ENCODE measurements around the gene DACH1.

Gene DACH1

GRCh38 chr13:71488201-71488600, 378.8 kb downstream of the DACH1 start:
- Histone ChIP-seq H2AFZ (ENCODE audit: low read depth) (no peak overlapping the region), H3K79me2 (ENCODE audit: insufficient read depth, low read depth) (no peaks in the 10 kb centered on the region), H4K20me1 (ENCODE audit: insufficient read depth) (no peaks in the 10 kb centered on the region), H3K4me1 (ENCODE audit: low read depth, poor library complexity, severe bottlenecking) (no peaks in the 10 kb centered on the region), H3K9ac (no peak overlapping the region), H3K27ac (no peak overlapping the region), H3K4me2 (no peak overlapping the region), H3K36me3 (ENCODE audit: insufficient read depth) (no peaks in the 10 kb centered on the region), H3K27me3 (ENCODE audit: insufficient read depth, low read depth) (no peaks in the 10 kb centered on the region), H3K4me3 (IDR thresholded peaks at IDR 0.05; ENCODE audit: insufficient read depth, low read depth, low read length) (no peak overlapping the region)
- no peak for TF ChIP-seq CTCF (conservative IDR thresholded peaks at IDR 0.05; ENCODE audit: low read depth, low read length)

GRCh38 chr13:71485913-71486312, 381.1 kb downstream of the DACH1 start:
- Histone ChIP-seq H4K20me1 (ENCODE audit: insufficient read depth) (no peaks in the 10 kb centered on the region), H3K9ac (no peak overlapping the region), H3K27ac (no peak overlapping the region), H3K4me3 (IDR thresholded peaks at IDR 0.05; ENCODE audit: insufficient read depth, low read depth, low read length) (no peak overlapping the region), H3K4me1 (ENCODE audit: low read depth, poor library complexity, severe bottlenecking) (no peaks in the 10 kb centered on the region), H2AFZ (ENCODE audit: low read depth) (no peak overlapping the region), H3K79me2 (ENCODE audit: insufficient read depth, low read depth) (no peaks in the 10 kb centered on the region), H3K36me3 (ENCODE audit: insufficient read depth) (no peaks in the 10 kb centered on the region), H3K4me2 (no peak overlapping the region), H3K27me3 (ENCODE audit: insufficient read depth, low read depth) (no peaks in the 10 kb centered on the region)
- no peak for TF ChIP-seq CTCF (conservative IDR thresholded peaks at IDR 0.05; ENCODE audit: low read depth, low read length)

- no peak overlapping the region for H3K9ac ChIP-seq
- H4K20me1 ChIP-seq (ENCODE audit: insufficient read depth), result no peaks in the 10 kb centered on the region
- TF ChIP-seq CTCF (conservative IDR thresholded peaks at IDR 0.05; ENCODE audit: low read depth, low read length), result no peak
- H2AFZ ChIP-seq (ENCODE audit: low read depth), result no peak overlapping the region
- H3K36me3 ChIP-seq (ENCODE audit: insufficient read depth), result no peaks in the 10 kb centered on the region
- H3K27me3 ChIP-seq (ENCODE audit: insufficient read depth, low read depth), result no peaks in the 10 kb centered on the region
- no peak overlapping the region for H3K27ac ChIP-seq
- H3K79me2 ChIP-seq (ENCODE audit: insufficient read depth, low read depth), result no peaks in the 10 kb centered on the region
- no peak overlapping the region for H3K4me2 ChIP-seq
- H3K4me3 ChIP-seq (IDR thresholded peaks at IDR 0.05; ENCODE audit: insufficient read depth, low read depth, low read length), result no peak overlapping the region
- H3K4me1 ChIP-seq (ENCODE audit: low read depth, poor library complexity, severe bottlenecking), result no peaks in the 10 kb centered on the region
These were observed 383.3 kb downstream of the DACH1 start for GRCh38 chr13:71483733-71484132.

DNA sequence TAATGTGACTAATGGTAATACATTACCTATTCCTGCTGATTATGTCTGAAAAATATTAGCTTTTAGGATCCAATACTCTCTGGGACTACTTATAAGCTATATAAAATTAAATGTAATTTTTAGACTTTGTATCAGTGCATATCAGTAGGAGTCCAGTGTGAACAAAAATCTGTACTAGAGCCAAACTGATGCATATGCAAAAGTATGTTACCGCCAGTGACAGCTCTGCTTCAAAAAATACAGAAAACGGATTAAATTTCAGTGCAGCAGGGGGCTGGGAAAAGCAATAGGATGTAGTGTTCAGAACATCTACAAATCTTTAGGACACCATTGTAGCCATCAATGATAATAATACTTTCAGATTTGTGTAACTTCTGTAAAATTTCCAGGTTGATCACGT, 385.5 kb downstream of the DACH1 start:
- no peak for TF ChIP-seq CTCF (conservative IDR thresholded peaks at IDR 0.05; ENCODE audit: low read depth, low read length)
- Histone ChIP-seq H3K27ac (no peak overlapping the region), H4K20me1 (ENCODE audit: insufficient read depth) (no peaks in the 10 kb centered on the region), H3K4me2 (no peak overlapping the region), H3K4me1 (ENCODE audit: low read depth, poor library complexity, severe bottlenecking) (no peaks in the 10 kb centered on the region), H2AFZ (ENCODE audit: low read depth) (no peak overlapping the region), H3K4me3 (IDR thresholded peaks at IDR 0.05; ENCODE audit: insufficient read depth, low read depth, low read length) (no peak overlapping the region), H3K36me3 (ENCODE audit: insufficient read depth) (no peaks in the 10 kb centered on the region), H3K27me3 (ENCODE audit: insufficient read depth, low read depth) (no peaks in the 10 kb centered on the region), H3K79me2 (ENCODE audit: insufficient read depth, low read depth) (no peaks in the 10 kb centered on the region), H3K9ac (no peak overlapping the region)

- no peaks in the 10 kb centered on the region for H4K20me1 ChIP-seq (ENCODE audit: insufficient read depth)
- H2AFZ ChIP-seq (ENCODE audit: low read depth), result no peak overlapping the region
- no peak overlapping the region for H3K27ac ChIP-seq
- no peaks in the 10 kb centered on the region for H3K79me2 ChIP-seq (ENCODE audit: insufficient read depth, low read depth)
- no peak for TF ChIP-seq CTCF (conservative IDR thresholded peaks at IDR 0.05; ENCODE audit: low read depth, low read length)
- no peaks in the 10 kb centered on the region for H3K4me1 ChIP-seq (ENCODE audit: low read depth, poor library complexity, severe bottlenecking)
- no peak overlapping the region for H3K9ac ChIP-seq
- H3K27me3 ChIP-seq (ENCODE audit: insufficient read depth, low read depth), result no peaks in the 10 kb centered on the region
- no peak overlapping the region for H3K4me3 ChIP-seq (IDR thresholded peaks at IDR 0.05; ENCODE audit: insufficient read depth, low read depth, low read length)
- H3K36me3 ChIP-seq (ENCODE audit: insufficient read depth), result no peaks in the 10 kb centered on the region
- H3K4me2 ChIP-seq, result no peak overlapping the region
These were observed 386.0 kb downstream of the DACH1 start for GRCh38 chr13:71481046-71481445.

Measured in KMS-11 (cell line).